HG02852 (cell line): ENCODE measurements around the gene AGRP.

Experiments used
- ATAC-seq: cut with Tn5 transposase; IDR thresholded peaks from one replicate; pipeline ENCODE4 v1.9.1; 2021; ENCODE audit warnings: mild to moderate bottlenecking, moderate library complexity; ENCODE audit not compliant: unreplicated experiment

AGRP gene

DNA sequence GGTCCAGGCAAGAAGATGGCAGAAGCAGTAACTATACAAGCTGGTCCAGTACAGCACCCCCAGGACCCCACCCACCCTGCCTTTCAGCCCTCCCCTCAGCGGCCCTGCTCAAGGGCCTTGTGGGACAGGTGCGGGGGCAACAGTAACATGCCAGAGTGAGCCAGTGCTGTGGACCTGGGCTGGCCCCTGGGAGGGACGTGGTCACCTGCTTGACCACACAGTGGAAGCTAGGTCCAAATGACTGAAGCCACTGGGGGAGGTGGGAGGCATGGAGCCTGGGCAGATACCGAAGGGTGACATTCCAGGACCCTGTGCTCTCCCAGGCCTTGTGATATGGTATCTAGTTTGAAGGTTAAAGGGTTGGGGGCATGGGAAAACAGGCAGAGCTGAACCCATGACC is 19.7 kb downstream of the AGRP start:
- no peak for ATAC-seq

GRCh38 chr16:67463059-67463458 is 20.3 kb downstream of the AGRP start:
- ATAC-seq: no peak

DNA sequence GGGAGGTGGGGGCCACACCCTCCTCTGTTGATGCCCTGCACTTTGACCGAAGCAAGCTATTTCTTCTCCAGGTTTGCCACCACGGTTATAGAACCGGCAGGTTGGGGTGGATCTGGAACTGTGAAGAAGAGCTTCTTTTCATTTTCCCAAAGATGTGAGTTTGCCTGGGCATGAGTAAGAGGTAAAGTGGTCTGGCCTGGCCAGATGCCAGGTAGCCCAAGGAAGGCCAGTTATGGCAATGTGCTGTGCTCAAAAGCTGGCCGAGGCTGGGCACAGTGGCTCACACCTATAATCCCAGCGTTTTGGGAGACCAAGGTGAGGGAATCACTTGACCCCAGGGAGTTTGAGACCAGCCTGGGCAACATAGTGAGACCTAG is 21.1 kb downstream of the AGRP start:
- no peak for ATAC-seq

DNA sequence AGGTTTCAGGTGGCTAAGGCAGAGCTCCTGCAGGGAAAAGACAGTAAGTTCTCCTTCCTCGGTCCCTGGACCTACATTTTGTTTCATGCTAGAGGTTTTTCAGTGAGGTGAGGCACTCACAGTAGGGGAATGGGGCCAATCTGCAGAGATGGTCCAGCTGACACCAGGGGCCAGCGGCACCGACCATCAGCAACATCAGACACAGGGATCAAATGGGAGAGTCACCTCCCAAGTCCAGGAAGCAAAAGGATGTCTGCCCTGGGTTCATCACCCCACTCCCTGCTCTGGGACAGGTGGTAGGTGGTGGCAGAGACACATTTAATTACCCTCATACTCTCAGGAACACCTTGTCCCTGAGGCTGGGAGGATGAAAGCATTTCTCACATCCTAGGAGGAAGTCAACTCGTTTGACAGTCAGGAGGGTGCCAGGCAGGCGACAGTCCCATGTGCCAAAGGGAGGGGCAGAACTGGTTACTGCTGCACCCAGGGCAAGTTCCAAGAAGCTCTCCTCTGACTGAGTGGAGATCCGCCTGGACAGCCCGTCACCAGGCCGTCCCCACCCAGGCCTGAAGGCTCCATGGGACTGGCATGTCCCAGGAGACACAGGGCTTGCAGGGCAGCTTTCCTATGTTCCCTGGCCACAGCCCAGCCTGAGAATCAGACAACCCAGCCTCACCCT is 21.6 kb downstream of the AGRP start:
- no peak for ATAC-seq

DNA sequence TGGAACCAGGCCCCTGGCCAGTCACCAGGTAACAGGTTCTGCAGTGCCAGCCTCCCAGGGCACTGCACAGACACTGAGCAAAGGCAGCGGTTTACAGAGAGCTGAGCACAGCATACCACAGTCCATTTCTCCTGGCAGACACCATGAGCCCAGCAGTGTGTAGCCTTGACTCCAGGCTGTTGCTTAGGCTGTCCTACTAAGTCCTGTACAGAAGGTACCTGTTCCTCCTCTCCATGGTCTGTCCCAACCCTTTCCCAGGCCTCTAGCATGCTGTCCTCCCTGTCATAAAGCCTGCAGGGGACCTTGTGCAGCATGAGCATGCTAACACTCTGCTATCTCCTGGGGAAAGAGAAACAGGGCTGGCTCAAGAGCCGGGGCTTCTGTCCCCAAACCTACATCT is 22.4 kb downstream of the AGRP start:
- ATAC-seq: no peak

DNA sequence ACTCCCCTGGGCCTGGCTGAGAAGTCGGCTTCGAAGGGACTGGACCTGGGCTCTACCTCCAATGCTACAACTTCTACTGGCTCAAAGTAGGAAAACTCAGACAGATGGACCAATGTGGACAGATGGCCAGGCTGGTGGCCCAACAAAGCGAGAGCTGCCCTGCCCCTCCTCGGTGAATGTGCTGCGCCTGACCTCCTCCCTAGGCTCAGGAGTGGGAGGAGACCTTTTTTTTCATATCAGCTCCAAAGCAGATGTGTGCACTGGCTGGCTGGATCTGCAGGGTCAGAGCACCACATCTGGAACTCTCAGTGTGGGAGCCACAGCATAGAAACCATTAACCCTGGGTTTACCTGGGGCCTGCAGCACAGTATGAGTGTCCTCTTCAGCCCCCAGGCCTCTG is 23.2 kb downstream of the AGRP start:
- ATAC-seq: no peak

DNA sequence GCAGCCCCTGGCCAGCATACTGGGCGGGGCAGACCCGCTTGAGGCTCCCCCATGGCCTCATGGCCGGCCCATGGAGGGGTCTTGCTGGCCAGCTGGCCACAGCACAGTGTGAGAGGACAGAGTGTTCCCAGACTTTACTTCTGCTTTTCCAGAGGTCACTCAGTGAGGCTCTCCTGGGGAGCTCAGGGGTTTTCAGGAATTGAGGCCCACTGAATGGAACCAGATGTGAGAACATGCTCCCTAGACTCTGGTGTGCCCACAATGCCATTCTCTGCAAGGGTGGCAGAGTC is 23.5 kb downstream of the AGRP start:
- no peak for ATAC-seq

- no peak for ATAC-seq
Observed at GRCh38 chr16:67459066-67459860, 24.1 kb downstream of the AGRP start.

DNA sequence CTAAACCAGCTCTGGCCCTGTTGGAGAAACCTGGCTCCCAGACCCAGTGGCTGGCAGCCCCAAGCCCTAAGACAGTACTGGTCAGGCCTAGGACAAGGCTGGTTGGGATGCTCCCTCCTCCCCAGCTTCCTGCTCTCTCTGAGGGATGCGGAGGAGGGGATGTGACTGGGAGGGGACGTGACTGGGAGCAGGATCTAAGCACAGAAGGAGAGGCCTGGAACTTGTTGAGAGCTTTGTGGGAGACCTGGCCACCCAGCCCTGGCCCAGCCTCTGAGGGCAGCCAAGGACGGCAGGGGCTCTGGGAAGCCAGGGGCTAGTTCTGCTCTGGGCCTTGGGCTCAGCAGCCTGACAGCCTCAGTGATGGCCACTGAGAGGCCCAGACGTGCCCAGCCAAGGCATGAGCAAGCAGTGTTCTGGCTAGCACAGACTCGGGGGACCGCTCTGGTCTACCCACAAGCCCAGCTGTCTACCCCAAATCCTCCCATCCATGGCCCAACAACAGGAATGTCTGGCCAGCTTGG is 25.2 kb downstream of the AGRP start:
- ATAC-seq: no peak

- ATAC-seq: no peak
Observed at GRCh38 chr16:67457611-67458010, 25.7 kb downstream of the AGRP start.

GRCh38 chr16:67456391-67457081 is 26.8 kb downstream of the AGRP start:
- no peak for ATAC-seq

- ATAC-seq: no peak
Observed at GRCh38 chr16:67454852-67455251, 28.5 kb downstream of the AGRP start.

DNA sequence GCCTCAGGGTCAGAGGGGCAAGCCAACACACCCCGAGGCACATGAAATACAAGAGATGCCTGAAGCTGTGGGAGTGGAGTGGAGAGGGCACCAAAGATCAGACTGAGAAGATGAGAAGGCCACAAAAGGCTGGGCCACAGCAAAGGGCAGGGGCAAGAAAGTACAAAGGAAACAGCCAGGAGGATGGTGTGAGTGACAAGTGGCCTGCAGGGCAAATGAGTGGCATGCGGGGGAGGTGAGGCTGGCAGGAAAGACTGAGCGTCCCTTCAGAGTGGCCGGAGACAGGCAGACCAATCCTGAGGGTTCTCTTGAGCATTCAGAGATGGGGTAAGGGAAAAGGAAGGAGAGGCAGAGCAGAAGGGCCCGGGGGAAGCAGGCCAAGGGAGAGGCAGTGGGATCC is 29.2 kb downstream of the AGRP start:
- no peak for ATAC-seq

DNA sequence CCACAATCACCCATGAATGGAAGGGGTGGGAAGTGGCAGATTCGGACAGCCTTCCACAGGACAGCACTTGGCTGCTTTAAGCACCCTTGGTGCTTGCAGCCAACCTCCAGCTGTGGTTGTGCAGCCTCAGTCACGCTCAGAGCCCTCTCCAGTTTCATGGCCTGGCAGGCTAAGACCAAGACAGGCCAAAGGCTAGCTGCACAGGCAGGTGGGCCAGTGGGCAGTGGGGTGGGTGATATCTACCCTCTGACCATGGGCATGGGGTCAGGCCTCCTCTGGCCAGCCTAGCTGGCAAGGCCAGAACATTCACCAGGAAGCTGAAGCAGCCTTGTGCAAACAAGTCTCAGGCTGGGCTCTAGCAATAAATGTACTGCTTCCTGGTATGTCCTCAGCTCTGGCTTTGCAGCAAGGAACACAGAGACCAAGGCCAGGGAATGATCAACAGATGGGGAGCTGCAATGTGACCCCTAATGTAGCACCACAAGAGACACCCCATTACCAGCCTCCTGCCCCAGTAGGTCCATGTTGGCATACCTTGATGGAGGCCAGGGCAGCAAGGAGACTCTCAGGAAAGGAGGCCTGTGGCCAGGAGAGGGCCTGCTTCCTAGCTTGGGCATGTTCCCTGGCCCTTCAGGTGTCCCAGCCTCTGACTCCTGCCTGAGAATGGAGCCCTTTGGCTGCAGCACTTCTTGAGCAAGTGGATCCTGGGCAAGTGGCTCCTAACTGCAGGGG is 31.5 kb downstream of the AGRP start:
- ATAC-seq: no peak

GRCh38 chr16:67451061-67451703 is 32.2 kb downstream of the AGRP start:
- ATAC-seq: no peak

DNA sequence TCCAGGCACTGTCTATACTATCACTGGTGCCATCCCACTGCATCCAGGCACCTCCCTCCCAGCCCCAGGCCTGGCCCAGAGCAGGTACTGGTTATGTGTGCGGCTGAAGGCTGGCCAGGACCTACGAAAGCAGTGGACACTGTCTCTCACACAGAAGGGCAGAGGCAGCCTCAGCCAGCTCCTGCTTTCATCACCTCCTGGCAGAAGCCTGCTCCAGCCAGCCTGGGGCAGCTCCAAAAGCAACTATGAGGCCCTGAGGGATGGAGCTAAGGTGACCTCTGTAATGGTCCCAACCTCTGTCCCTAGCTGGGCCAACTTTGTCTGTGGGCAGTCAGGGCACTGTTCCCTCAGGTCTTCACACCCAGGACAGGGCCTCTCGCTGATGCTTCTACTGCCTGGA is 33.6 kb downstream of the AGRP start:
- no peak for ATAC-seq

DNA sequence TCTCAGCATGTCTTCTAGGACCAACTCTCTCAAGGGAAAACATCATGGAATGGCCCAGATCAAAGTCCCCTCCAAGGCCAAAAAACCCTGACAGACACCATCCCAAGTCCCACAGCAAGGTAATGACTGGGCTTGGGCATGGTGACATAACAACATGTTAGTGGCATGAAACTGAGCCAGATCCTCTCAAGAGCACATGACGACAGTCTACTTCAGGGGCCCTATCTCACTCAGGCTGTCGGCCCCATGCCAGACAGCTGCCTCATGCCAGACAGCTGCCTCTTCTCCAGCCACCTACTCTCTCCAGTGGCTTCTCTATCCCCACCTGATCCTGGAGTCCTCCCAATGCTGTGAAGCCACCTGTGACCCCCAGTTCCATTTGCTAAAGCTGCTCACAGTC is 34.0 kb downstream of the AGRP start:
- no peak for ATAC-seq

DNA sequence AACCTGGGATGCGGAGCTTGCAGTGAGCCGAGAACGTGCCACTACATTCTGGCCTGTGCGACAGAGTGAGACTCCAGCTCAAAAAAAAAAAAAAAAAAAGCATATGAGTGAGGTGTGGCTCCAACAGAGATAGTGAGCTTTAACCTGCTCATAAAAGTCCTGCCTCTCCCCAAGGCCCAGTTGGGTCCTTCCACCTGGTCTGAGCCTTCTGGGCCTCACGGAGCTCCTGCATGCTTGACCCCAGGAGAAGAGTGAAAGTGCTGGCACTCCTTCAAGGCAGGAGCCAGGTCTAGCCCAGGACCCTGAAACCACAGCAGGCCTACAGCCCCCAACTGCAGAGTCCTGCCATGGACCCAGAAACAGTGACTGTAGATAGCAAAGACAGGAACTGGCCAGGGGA is 34.8 kb downstream of the AGRP start:
- ATAC-seq: no peak

- no peak for ATAC-seq
Observed at GRCh38 chr16:67447508-67448076, 35.8 kb downstream of the AGRP start.

DNA sequence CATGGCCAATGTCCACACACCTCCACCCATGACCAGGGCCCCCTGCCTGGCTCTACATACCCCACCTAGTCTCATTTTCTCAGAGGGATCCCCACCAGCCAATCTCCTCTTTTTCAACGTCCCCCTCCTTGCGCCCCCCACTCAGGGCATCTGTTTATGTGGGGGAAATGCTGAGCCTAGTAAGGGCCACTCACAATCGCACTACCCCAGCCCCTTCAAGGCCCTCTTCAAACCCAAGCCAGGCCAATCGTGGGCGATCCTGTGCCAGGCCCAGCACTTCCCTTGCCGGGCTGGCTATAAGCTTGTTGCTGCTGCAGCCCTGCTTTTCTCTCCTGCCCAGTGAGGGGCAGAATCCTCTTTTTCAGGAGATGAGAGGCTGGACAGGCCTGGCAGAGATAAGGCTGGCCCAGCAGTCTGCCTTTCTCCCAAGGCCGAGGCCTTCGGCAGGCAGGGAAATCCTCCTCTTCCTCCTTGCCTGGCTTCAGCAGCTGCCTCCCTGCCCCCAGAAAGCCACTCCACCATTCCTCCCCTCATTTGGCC is 36.3 kb downstream of the AGRP start:
- no peak for ATAC-seq
